ENCODE data around the gene UNC5CL. TPM values are rescaled to one million over a fixed set of nuclear protein-coding genes. Genes with fewer than 3 reads are reported as not detected.

UNC5CL gene
- total RNA-seq, 1 experiment from 2014 or later: 2.2 TPM

GRCh38 chr6:41049521-41049920, 10.5 kb upstream of the UNC5CL start:
- Histone ChIP-seq H3K27ac (ENCODE audit: low read depth, low read length) (no peak overlapping the region), H3K4me1 (ENCODE audit: control insufficient read depth in 1 of 2, insufficient read depth in 2 of 2, low read length in 2 of 2) (no peaks in the 10 kb centered on the region), H4K20me1 (ENCODE audit: insufficient read depth) (no peaks in the 10 kb centered on the region), H3K9me2 (ENCODE audit: insufficient read depth) (no peaks in the 10 kb centered on the region), H3K79me2 (ENCODE audit: insufficient read depth, low read length) (no peaks in the 10 kb centered on the region), H3K9ac (ENCODE audit: low read length) (no peak overlapping the region), H3K9me3 (ENCODE audit: control insufficient read depth in 1 of 2, insufficient read depth in 1 of 2, low read depth in 1 of 2, low read length in 2 of 2) (no peaks in the 10 kb centered on the region), H2AFZ (ENCODE audit: low read depth, low read length, poor library complexity, severe bottlenecking) (no peak overlapping the region), H3K4me2 (ENCODE audit: low read length) (no peak overlapping the region), H3K4me3 (replicated peaks in 1 of 2; ENCODE audit: low read depth in 1 of 2, low read length in 2 of 2) (no peak overlapping the region), H3K36me3 (ENCODE audit: control insufficient read depth in 1 of 2, insufficient read depth in 2 of 2, low read length in 2 of 2) (no peaks in the 10 kb centered on the region), H3K27me3 (ENCODE audit: insufficient read depth, low read length) (no peaks in the 10 kb centered on the region)
- no peak for ATAC-seq
- BruUV-seq (replicated peaks): no TSS peak
- no peak for TF ChIP-seq POLR2AphosphoS5 (IDR thresholded peaks at IDR 0.05; ENCODE audit: low read depth, low read length)
- TF ChIP-seq ZBTB33 (IDR thresholded peaks at IDR 0.05; ENCODE audit: extremely low read depth, insufficient replicate concordance, low read length): no peak
- TF ChIP-seq EGR1 (IDR thresholded peaks at IDR 0.05; ENCODE audit: low read depth): no peak
- TF ChIP-seq FOSL1 (IDR thresholded peaks at IDR 0.05; ENCODE audit: low read depth): no peak
- no peak for TF ChIP-seq YY1 (IDR thresholded peaks at IDR 0.05; ENCODE audit: extremely low read depth, insufficient replicate concordance, low read depth, low read length)
- no peak for TF ChIP-seq ZNF274 (IDR thresholded peaks at IDR 0.05; ENCODE audit: low read depth, low read length)
- ChIA-PET CTCF (interaction anchor here (1.8 kb wide), 1 partner anchor 11 kb away, joined by 7 read pairs; the partner anchor contains the start of gene UNC5CL), POLR2A (no interaction called here), RAD21 (ENCODE audit: low non-redundant PET in 1 of 2, low total read pairs in 2 of 2, uncharacterized antibody in 2 of 2, unreplicated experiment in 2 of 2) (no interaction called here)
- DNase-seq (ENCODE audit: low read depth, low spot score): no peak
- intact Hi-C loops (cut with micrococcal nuclease): no loop called here
